Measurements from ENCODE around the gene UBALD1. TPM values are rescaled to one million over a fixed set of nuclear protein-coding genes. Genes with fewer than 3 reads are reported as not detected.

UBALD1 gene
- total and polyA plus RNA-seq, 4 experiments from 2014 or later = 2.4 to 41.0 (median 17.5) TPM

DNA sequence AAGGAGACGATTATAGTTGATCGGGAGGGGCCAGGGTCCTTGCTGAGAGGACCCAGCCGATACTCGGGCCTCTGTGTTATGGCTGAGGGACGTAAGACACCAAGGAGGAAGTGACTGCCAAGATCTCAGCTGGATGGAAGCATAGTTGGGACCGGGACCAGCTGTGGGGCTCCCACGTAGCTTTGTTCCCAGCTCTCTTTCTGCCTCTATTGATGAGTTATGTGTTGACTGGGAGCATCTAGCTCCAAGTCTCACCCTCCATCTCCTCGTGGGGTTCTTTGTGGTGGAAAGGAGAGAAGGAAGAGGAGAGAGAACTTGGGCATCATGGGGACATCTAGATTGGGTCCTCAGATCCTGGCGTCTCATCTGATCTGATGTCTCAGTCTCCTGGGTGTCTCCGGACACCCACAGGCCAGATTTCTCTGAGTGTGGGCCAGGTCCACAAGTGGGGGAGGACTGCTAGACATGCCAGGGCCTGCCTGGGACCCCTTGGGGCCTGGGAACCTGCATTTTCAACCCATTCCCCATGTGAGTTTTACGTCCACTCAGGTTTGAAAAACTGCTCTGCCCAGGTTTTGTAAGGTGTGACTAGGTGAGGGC, 11.0 kb upstream of the UBALD1 start:
- Mint-ChIP-seq H3K27me3 (no peaks in the 10 kb centered on the region), H3K27ac (peak overlapping the region; percentile 90 to 97 (median 95)), H3K9me3 (peaks cover 0 to 2% (median 0%) of the 10 kb centered on the region in 8 donors), H3K4me3 (peak overlapping the region; percentile 89 to 99 (median 93)), H3K4me1 (peaks cover 20 to 48% (median 34%) of the 10 kb centered on the region in 4 donors), H3K36me3 (peaks cover 0 to 9% of the 10 kb centered on the region in 2 donors)
- CTCF ChIA-PET (ENCODE audit: partially characterized antibody) = interaction anchor here (1.0 to 2.6 kb wide), 2 partner anchors 9 to 24 kb away, joined by 4 to 13 read pairs; no protein-coding TSS in a partner anchor
- Histone ChIP-seq H3K27me3 (ENCODE audit: insufficient read depth, low read length) (no peaks in the 10 kb centered on the region), H3K4me3 (ENCODE audit: low read length in 2 of 2) (peak overlapping the region; percentile 38 to 81), H3K4me1 (ENCODE audit: insufficient read depth, low read length) (peaks cover 25% of the 10 kb centered on the region), H3K9me3 (ENCODE audit: control insufficient read depth in 1 of 2, low read length in 2 of 2) (no peaks in the 10 kb centered on the region), H3K27ac (ENCODE audit: low read depth, low read length) (peak overlapping the region; percentile 94), H3K36me3 (ENCODE audit: insufficient read depth, low read length) (no peaks in the 10 kb centered on the region)
- no peak for DNase-seq
- intact Hi-C loops (cut with micrococcal nuclease) = loop anchor here (2.0 kb wide), 5 partner anchors 67 to 467 kb away; partner anchors contain the start of genes ANKS3, DNAAF8, GLYR1 and NUDT16L1
- POLR2A ChIA-PET (ENCODE audit: partially characterized antibody) = interaction anchor here (0.6 to 4.4 kb wide), 6 partner anchors 10 to 141 kb away, joined by 4 to 51 read pairs (median 11); partner anchors contain the start of genes ANKS3, DNAAF8, NUDT16L1 and UBALD1

DNA sequence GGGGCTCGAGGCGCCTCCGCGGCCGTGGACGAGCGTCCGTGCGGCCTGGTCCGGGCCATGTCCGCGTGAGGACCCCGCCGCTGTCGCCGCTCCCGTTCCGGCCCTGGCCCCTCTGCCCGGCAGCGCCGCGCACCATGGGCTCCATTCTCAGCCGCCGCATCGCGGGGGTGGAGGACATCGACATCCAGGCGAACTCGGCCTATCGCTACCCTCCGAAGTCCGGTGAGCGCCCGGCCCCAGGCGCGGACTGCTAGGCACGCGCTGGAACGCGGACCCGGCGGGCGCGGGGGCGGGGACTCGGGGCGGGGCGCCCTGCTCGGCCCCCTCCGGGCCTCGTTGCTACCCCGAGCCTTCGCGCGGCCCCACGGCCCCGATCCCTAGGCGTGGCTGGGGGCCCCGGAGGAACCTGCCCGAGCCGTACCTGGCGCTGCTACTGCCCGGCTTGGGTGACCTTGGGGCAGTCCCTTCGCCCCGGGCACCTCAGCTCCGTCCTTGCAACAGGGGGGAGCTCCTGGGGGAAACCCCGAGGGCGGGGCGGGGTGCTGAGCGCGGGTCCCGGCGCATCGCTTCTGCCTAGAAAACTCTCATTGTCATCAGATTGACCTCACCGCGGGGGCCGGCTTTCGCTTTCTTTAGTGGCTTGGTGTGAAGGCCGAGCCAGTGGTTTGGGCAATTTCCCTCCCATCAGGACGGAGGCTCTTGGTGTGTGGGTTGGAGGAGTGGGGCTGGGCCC, 10.3 kb upstream of the UBALD1 start:
- peaks cover 20 to 48% (median 34%) of the 10 kb centered on the region in 4 donors for H3K4me1 Mint-ChIP-seq
- peak; percentile 48 to 82 (median 52) for DNase-seq
- Histone ChIP-seq H3K27me3 (ENCODE audit: insufficient read depth, low read length) (no peaks in the 10 kb centered on the region), H3K4me3 (ENCODE audit: low read length in 2 of 2) (peak overlapping the region; percentile 38 to 81), H3K9me3 (ENCODE audit: control insufficient read depth in 1 of 2, low read length in 2 of 2) (no peaks in the 10 kb centered on the region), H3K36me3 (ENCODE audit: insufficient read depth, low read length) (no peaks in the 10 kb centered on the region), H3K27ac (ENCODE audit: low read depth, low read length) (peak overlapping the region; percentile 94), H3K4me1 (ENCODE audit: insufficient read depth, low read length) (peaks cover 25% of the 10 kb centered on the region)
- peak overlapping the region; percentile 89 to 99 (median 93) for H3K4me3 Mint-ChIP-seq
- H3K36me3 Mint-ChIP-seq = peaks cover 0 to 9% of the 10 kb centered on the region in 2 donors
- CTCF ChIA-PET (ENCODE audit: partially characterized antibody) = interaction anchor here (1.0 to 2.6 kb wide), 23 partner anchors 8 to 352 kb away, joined by 3 to 17 read pairs (median 5); partner anchors contain the start of genes ANKS3, DNAAF8, TFAP4 and UBALD1
- peak overlapping the region; percentile 90 to 97 (median 95) for H3K27ac Mint-ChIP-seq
- POLR2A ChIA-PET (ENCODE audit: partially characterized antibody) = interaction anchor here (0.6 to 4.4 kb wide), 12 partner anchors 8 to 353 kb away, joined by 3 to 51 read pairs (median 5); partner anchors contain the start of genes ANKS3, DNAAF8, NUDT16L1 and ROGDI
- no peaks in the 10 kb centered on the region for H3K27me3 Mint-ChIP-seq
- intact Hi-C loops (cut with micrococcal nuclease) = loop anchor here (1.0 to 2.0 kb wide), 8 partner anchors 9 to 468 kb away; partner anchors contain the start of genes ANKS3, DNAAF8, GLYR1 and NUDT16L1
- peaks cover 0 to 2% (median 0%) of the 10 kb centered on the region in 8 donors for H3K9me3 Mint-ChIP-seq

DNA sequence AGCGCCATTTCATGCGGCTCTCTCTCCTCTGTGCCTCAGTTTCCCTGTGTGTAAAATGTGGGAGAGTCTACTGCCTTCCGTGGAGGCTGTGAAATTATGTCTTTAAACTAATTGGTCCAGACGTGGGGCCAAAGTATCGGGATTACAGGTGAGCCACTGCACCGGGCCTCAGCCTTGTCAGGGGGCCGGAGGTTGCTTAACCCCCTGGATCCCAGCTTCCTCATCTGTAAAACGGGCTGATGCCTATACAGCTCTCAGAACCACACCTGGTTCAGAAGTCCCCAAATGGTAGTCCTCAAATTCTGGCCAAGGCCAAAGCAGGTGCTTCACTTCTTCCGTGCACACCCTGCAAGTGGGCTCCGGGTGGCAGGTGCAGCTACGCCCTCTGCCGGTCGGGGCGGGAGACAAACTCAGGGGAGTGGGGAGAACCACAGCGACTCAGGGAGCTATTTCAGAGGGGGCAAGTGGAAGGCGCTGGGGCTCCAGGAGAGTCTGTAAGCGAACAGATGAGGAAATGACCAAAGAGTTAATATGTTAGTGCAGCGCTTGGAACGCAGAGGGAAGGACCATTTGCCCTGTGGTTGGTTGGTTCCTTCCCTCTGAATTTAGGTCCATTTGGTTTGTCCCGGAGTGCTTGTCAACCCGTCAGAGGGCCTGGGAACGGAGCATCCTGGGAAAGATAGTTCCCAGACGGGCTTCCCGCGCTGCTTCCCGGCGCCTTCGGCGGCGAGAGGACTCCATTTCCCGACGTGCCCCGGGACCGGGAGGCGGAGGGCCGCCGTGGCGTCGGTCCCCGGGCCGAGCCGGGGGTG, 9.5 kb upstream of the UBALD1 start, which contains the start of gene MGRN1:
Gene MGRN1 (plus strand): TSS at position 812 of the 812 bp plus-strand sequence. CDS start 135 bp downstream, outside the sequence.
- Histone ChIP-seq H3K27me3 (ENCODE audit: insufficient read depth, low read length) (no peaks in the 10 kb centered on the region), H3K4me1 (ENCODE audit: insufficient read depth, low read length) (peaks cover 25% of the 10 kb centered on the region), H3K36me3 (ENCODE audit: insufficient read depth, low read length) (no peaks in the 10 kb centered on the region), H3K9me3 (ENCODE audit: control insufficient read depth in 1 of 2, low read length in 2 of 2) (no peaks in the 10 kb centered on the region), H3K4me3 (ENCODE audit: low read length in 2 of 2) (peak within 1 kb of the TSS; percentile 38 to 81), H3K27ac (ENCODE audit: low read depth, low read length) (peak within 1 kb of the TSS; percentile 94)
- ChIA-PET CTCF (ENCODE audit: partially characterized antibody) (interaction anchor here (0.6 to 2.6 kb wide), 26 partner anchors 8 to 370 kb away, joined by 3 to 17 read pairs (median 4); partner anchors contain the start of genes ANKS3, DNAAF8, TFAP4 and UBALD1), POLR2A (ENCODE audit: partially characterized antibody) (interaction anchor here (0.5 to 4.4 kb wide), 16 partner anchors 9 to 772 kb away, joined by 3 to 51 read pairs (median 4); partner anchors contain the start of genes ANKS3, DNAAF8, NUDT16L1 and ROGDI)
- H3K27me3 Mint-ChIP-seq = no peaks in the 10 kb centered on the region
- H3K4me3 Mint-ChIP-seq = peak within 1 kb of the TSS; percentile 92 to 99 (median 95)
- H3K36me3 Mint-ChIP-seq = peaks cover 0 to 9% of the 10 kb centered on the region in 2 donors
- peaks cover 0 to 2% (median 0%) of the 10 kb centered on the region in 8 donors for H3K9me3 Mint-ChIP-seq
- peaks cover 20 to 46% (median 34%) of the 10 kb centered on the region in 4 donors for H3K4me1 Mint-ChIP-seq
- peak; percentile 93 to 95 (median 94) for DNase-seq
- intact Hi-C loops (cut with micrococcal nuclease) = loop anchor here (1.0 to 2.0 kb wide), 8 partner anchors 8 to 469 kb away; partner anchors contain the start of genes ANKS3, DNAAF8, GLYR1 and NUDT16L1
- peak within 1 kb of the TSS; percentile 92 to 100 (median 99) for H3K27ac Mint-ChIP-seq

DNA sequence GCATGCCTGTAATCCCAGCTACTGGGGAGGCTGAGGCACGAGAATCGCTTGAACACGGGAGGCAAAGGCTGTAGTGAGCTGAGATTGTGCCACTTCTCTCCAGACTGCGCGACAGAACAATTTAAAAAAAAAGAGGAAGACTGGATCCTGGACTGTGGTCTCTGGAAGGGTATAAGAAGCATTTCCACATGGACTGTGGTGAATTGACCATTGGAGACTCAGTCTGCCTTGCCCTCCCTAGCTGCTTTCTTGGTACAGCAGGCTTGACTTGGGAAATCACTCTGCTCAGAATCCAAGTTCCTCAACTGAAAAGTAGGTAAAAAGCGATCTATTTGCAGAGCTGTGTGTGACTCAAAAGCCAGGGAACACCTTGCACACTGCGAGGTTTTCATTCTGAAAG, 8.9 kb upstream of the UBALD1 start:
- Mint-ChIP-seq H3K27me3 (no peaks in the 10 kb centered on the region), H3K4me3 (peak overlapping the region; percentile 40 to 97 (median 94)), H3K36me3 (peaks cover 0 to 7% of the 10 kb centered on the region in 2 donors), H3K27ac (peak overlapping the region in 6 of 7 donors; percentile 74 to 100 (median 94)), H3K9me3 (no peaks in the 10 kb centered on the region), H3K4me1 (peaks cover 18 to 40% (median 30%) of the 10 kb centered on the region in 4 donors)
- no peaks in the 10 kb centered on the region for H3K36me3 ChIP-seq (ENCODE audit: insufficient read depth, low read length)
- no peaks in the 10 kb centered on the region for H3K9me3 ChIP-seq (ENCODE audit: control insufficient read depth in 1 of 2, low read length in 2 of 2)
- ChIA-PET CTCF (ENCODE audit: partially characterized antibody) (interaction anchor here (0.6 to 2.2 kb wide), 24 partner anchors 8 to 370 kb away, joined by 3 to 17 read pairs (median 4); partner anchors contain the start of genes ANKS3, DNAAF8, TFAP4 and UBALD1), POLR2A (ENCODE audit: partially characterized antibody) (interaction anchor here (0.5 to 4.4 kb wide), 13 partner anchors 9 to 772 kb away, joined by 3 to 51 read pairs (median 5); partner anchors contain the start of genes ANKS3, DNAAF8, NUDT16L1 and ROGDI)
- H3K4me3 ChIP-seq (ENCODE audit: low read length in 2 of 2) = peak overlapping the region in 1 of 2 donors; percentile 38
- peaks cover 25% of the 10 kb centered on the region for H3K4me1 ChIP-seq (ENCODE audit: insufficient read depth, low read length)
- no peak for DNase-seq
- intact Hi-C loops (cut with micrococcal nuclease) = no loop called here
- peak overlapping the region; percentile 94 for H3K27ac ChIP-seq (ENCODE audit: low read depth, low read length)
- H3K27me3 ChIP-seq (ENCODE audit: insufficient read depth, low read length) = no peaks in the 10 kb centered on the region

DNA sequence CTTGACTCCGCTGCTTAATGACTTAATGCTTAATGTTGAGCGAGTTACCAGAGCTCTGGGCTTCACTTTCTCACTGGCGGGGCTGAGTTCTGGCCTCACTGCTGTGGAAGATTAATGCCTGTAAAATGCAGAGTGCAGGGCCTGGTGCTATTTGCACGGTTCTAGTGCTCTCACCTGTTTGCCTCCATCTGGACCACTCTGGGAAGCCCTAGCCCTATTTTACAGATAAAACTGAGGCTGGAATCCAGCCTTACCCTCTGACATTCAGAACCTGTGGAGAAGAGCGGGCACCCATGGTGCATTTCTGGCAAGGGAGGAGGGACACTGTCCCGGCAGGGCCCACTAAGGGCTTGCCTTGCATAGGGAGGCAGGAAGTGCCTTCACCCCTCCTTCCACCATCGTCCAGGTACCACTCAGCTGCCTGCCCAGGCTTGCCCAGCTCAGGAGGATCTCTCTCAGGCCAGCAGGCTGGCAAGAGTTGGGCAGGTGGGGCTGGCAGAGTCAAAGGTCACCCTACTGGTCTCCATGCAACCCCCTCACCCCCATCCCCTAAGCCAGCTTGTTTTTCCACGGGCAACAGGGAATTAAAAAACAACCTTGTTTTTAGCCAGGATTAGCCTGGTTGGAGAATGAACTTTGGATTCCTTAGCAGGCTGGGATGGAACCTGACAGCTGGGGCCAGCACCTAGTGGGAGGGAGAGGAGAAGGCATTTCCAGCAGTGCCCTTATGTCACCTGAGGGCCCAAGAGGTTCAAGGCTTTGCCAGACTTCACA, 4.1 kb upstream of the UBALD1 start:
- peaks cover 0 to 7% of the 10 kb centered on the region in 2 donors for H3K36me3 Mint-ChIP-seq
- H3K4me1 Mint-ChIP-seq = peaks cover 4 to 38% (median 18%) of the 10 kb centered on the region in 4 donors
- no peaks in the 10 kb centered on the region for H3K9me3 Mint-ChIP-seq
- intact Hi-C loops (cut with micrococcal nuclease) = loop anchor here (10.0 kb wide), 2 partner anchors 144 to 186 kb away; partner anchors contain the start of genes HMOX2, NMRAL1 and ROGDI
- Histone ChIP-seq H3K36me3 (ENCODE audit: insufficient read depth, low read length) (no peaks in the 10 kb centered on the region), H3K9me3 (ENCODE audit: control insufficient read depth in 1 of 2, low read length in 2 of 2) (no peaks in the 10 kb centered on the region), H3K4me3 (ENCODE audit: low read length in 2 of 2) (no peak overlapping the region), H3K27ac (ENCODE audit: low read depth, low read length) (no peak overlapping the region), H3K4me1 (ENCODE audit: insufficient read depth, low read length) (peaks cover 30% of the 10 kb centered on the region), H3K27me3 (ENCODE audit: insufficient read depth, low read length) (no peaks in the 10 kb centered on the region)
- no peak overlapping the region for H3K4me3 Mint-ChIP-seq
- no peaks in the 10 kb centered on the region for H3K27me3 Mint-ChIP-seq
- no peak for DNase-seq
- ChIA-PET POLR2A (ENCODE audit: partially characterized antibody) (interaction anchor here (1.1 kb wide), 1 partner anchor 113 kb away, joined by 4 read pairs; no protein-coding TSS in a partner anchor), CTCF (ENCODE audit: partially characterized antibody) (no interaction called here)
- H3K27ac Mint-ChIP-seq = peak overlapping the region in 1 of 7 donors; percentile 53
